IPS-15b (cell line): ENCODE results near the gene RPS6KA2.

Source experiments
- H3K27me3 ChIP-seq: one replicate; pipeline ENCODE4 v1.6.1; 2013; ENCODE audit warnings: low read length; ENCODE audit not compliant: control insufficient read depth, insufficient read depth
- H3K36me3 ChIP-seq: one replicate; pipeline ENCODE4 v1.6.1; 2013; ENCODE audit warnings: low read length; ENCODE audit not compliant: control insufficient read depth, insufficient read depth
- H3K4me1 ChIP-seq: one replicate; pipeline ENCODE4 v1.6.1; 2013; ENCODE audit warnings: mild to moderate bottlenecking, low read length; ENCODE audit not compliant: control insufficient read depth, insufficient read depth
- H3K4me3 ChIP-seq: one replicate; pipeline ENCODE4 v1.5.1; 2013; ENCODE audit warnings: low read depth, low read length
- H3K9ac ChIP-seq: one replicate; pipeline ENCODE4 v1.6.1; 2013; ENCODE audit warnings: low read depth, mild to moderate bottlenecking, low read length
- H3K9me3 ChIP-seq: one replicate; pipeline ENCODE4 v1.6.1; 2013; ENCODE audit warnings: mild to moderate bottlenecking, low read length; ENCODE audit not compliant: control insufficient read depth, insufficient read depth

RPS6KA2 gene

GRCh38 chr6:166663568-166663967, 36.5 kb upstream of the RPS6KA2 start:
- Histone ChIP-seq H3K9ac (no peak overlapping the region), H3K4me3 (no peak overlapping the region), H3K27me3 (no peaks in the 10 kb centered on the region), H3K36me3 (no peaks in the 10 kb centered on the region), H3K9me3 (no peaks in the 10 kb centered on the region), H3K4me1 (no peaks in the 10 kb centered on the region)

GRCh38 chr6:166662690-166663089, 35.6 kb upstream of the RPS6KA2 start:
- H3K4me1 ChIP-seq = no peaks in the 10 kb centered on the region
- no peaks in the 10 kb centered on the region for H3K36me3 ChIP-seq
- H3K9ac ChIP-seq = no peak overlapping the region
- H3K4me3 ChIP-seq = no peak overlapping the region
- H3K27me3 ChIP-seq = peaks cover under 1% of the 10 kb centered on the region
- H3K9me3 ChIP-seq = no peaks in the 10 kb centered on the region

- H3K4me1 ChIP-seq = peaks cover 3% of the 10 kb centered on the region
- no peak overlapping the region for H3K4me3 ChIP-seq
- H3K36me3 ChIP-seq = no peaks in the 10 kb centered on the region
- H3K27me3 ChIP-seq = peaks cover 9% of the 10 kb centered on the region
- no peak overlapping the region for H3K9ac ChIP-seq
- no peaks in the 10 kb centered on the region for H3K9me3 ChIP-seq
Measured at GRCh38 chr6:166661327-166662085, 34.5 kb upstream of the RPS6KA2 start.

- no peak overlapping the region for H3K9ac ChIP-seq
- peaks cover 7% of the 10 kb centered on the region for H3K4me1 ChIP-seq
- no peak overlapping the region for H3K4me3 ChIP-seq
- no peaks in the 10 kb centered on the region for H3K36me3 ChIP-seq
- H3K9me3 ChIP-seq = no peaks in the 10 kb centered on the region
- peaks cover 21% of the 10 kb centered on the region for H3K27me3 ChIP-seq
Measured at GRCh38 chr6:166660157-166660688, 33.2 kb upstream of the RPS6KA2 start.

- Histone ChIP-seq H3K36me3 (no peaks in the 10 kb centered on the region), H3K4me1 (peaks cover 7% of the 10 kb centered on the region), H3K27me3 (peaks cover 24% of the 10 kb centered on the region)
Measured at GRCh38 chr6:166659581-166659980, 32.5 kb upstream of the RPS6KA2 start.

GRCh38 chr6:166658792-166659150, 31.7 kb upstream of the RPS6KA2 start:
- Histone ChIP-seq H3K27me3 (peaks cover 24% of the 10 kb centered on the region), H3K4me3 (no peak overlapping the region), H3K9ac (no peak overlapping the region), H3K4me1 (peaks cover 7% of the 10 kb centered on the region), H3K36me3 (no peaks in the 10 kb centered on the region), H3K9me3 (no peaks in the 10 kb centered on the region)

More at GRCh38 chr6:166659581-166659980, 32.5 kb upstream of the RPS6KA2 start:
- H3K9ac ChIP-seq = no peak overlapping the region
- H3K4me3 ChIP-seq = no peak overlapping the region
- no peaks in the 10 kb centered on the region for H3K9me3 ChIP-seq

- Histone ChIP-seq H3K4me1 (peaks cover 7% of the 10 kb centered on the region), H3K9me3 (no peaks in the 10 kb centered on the region), H3K4me3 (no peak overlapping the region), H3K36me3 (no peaks in the 10 kb centered on the region), H3K9ac (no peak overlapping the region), H3K27me3 (peaks cover 24% of the 10 kb centered on the region)
Measured at GRCh38 chr6:166658115-166658791, 31.2 kb upstream of the RPS6KA2 start.

- no peaks in the 10 kb centered on the region for H3K9me3 ChIP-seq
- H3K4me3 ChIP-seq = no peak overlapping the region
- peaks cover 7% of the 10 kb centered on the region for H3K4me1 ChIP-seq
- H3K9ac ChIP-seq = no peak overlapping the region
- peaks cover 24% of the 10 kb centered on the region for H3K27me3 ChIP-seq
- H3K36me3 ChIP-seq = no peaks in the 10 kb centered on the region
Measured at GRCh38 chr6:166657531-166657930, 30.5 kb upstream of the RPS6KA2 start.

GRCh38 chr6:166656230-166657151, 29.4 kb upstream of the RPS6KA2 start:
- Histone ChIP-seq H3K9ac (no peak overlapping the region), H3K27me3 (peaks cover 24% of the 10 kb centered on the region), H3K9me3 (no peaks in the 10 kb centered on the region), H3K4me3 (peak overlapping the region; percentile 67), H3K36me3 (no peaks in the 10 kb centered on the region), H3K4me1 (peaks cover 7% of the 10 kb centered on the region)

GRCh38 chr6:166655713-166656229, 28.7 kb upstream of the RPS6KA2 start:
- Histone ChIP-seq H3K4me1 (peaks cover 7% of the 10 kb centered on the region), H3K27me3 (peaks cover 24% of the 10 kb centered on the region), H3K9ac (no peak overlapping the region), H3K36me3 (no peaks in the 10 kb centered on the region), H3K4me3 (peak overlapping the region; percentile 67), H3K9me3 (no peaks in the 10 kb centered on the region)

- no peak overlapping the region for H3K9ac ChIP-seq
- no peak overlapping the region for H3K4me3 ChIP-seq
- no peaks in the 10 kb centered on the region for H3K9me3 ChIP-seq
- H3K4me1 ChIP-seq = peaks cover 7% of the 10 kb centered on the region
- H3K27me3 ChIP-seq = peaks cover 24% of the 10 kb centered on the region
- H3K36me3 ChIP-seq = no peaks in the 10 kb centered on the region
Measured at GRCh38 chr6:166655251-166655650, 28.2 kb upstream of the RPS6KA2 start.
